IMR-90 (cell line): Measurements from ENCODE around the gene CA7. TPM values are rescaled to one million over a fixed set of nuclear protein-coding genes. Genes with fewer than 3 reads are reported as not detected.

Experiments used
- ATAC-seq: fragments of 200-7000 bp; cut with Tn5 transposase; 2 replicates; pipeline ENCODE4 v1.9.1; 2020; ENCODE audit warnings: low read depth, mild to moderate bottlenecking, moderate library complexity
- BruUV-seq: library from RNA; stranded (reverse); fragments of 400-500 nt; replicated peaks from 2 replicates; lab custom pipeline; 2021; lab: Mats Ljungman, UMichigan
- CTCF ChIA-PET: fragments of 300-600 bp; formaldehyde crosslinking; extraction: SDS; loops from one replicate; lab custom pipeline; 2021; ENCODE audit warnings: antibody characterized with exemption; lab: Yijun Ruan, JAX
- POLR2A ChIA-PET: fragments of 300-600 bp; sonication (Branson Sonifier 250); formaldehyde crosslinking; loops from one replicate; lab custom pipeline; 2022; ENCODE audit warnings: antibody characterized with exemption; ENCODE audit not compliant: unreplicated experiment; lab: Charles Lee
- DNase-seq: peaks from one replicate; pipeline ENCODE4 v3.0.0; 2013
- H2AFZ ChIP-seq: replicated peaks from 2 replicates; pipeline ENCODE3; 2013; ENCODE audit warnings: low read length, mild to moderate bottlenecking; ENCODE audit not compliant: poor library complexity
- H2AK5ac ChIP-seq: 2 replicates; pipeline ENCODE4 v1.6.1; 2013; ENCODE audit warnings: low read depth, low read length, inconsistent platforms
- H2AK9ac ChIP-seq: replicated peaks from 2 replicates; pipeline ENCODE3; 2013; ENCODE audit warnings: mild to moderate bottlenecking, low read depth, low read length, moderate library complexity; ENCODE audit not compliant: poor library complexity
- H2BK120ac ChIP-seq: 2 replicates; pipeline ENCODE4 v1.6.1; 2013; ENCODE audit warnings: low read depth, low read length, inconsistent platforms
- H2BK15ac ChIP-seq: 3 replicates; pipeline ENCODE4 v1.6.1; 2013; ENCODE audit warnings: low read depth, low read length, inconsistent platforms
- H2BK20ac ChIP-seq: 2 replicates; pipeline ENCODE4 v1.6.1; 2013; ENCODE audit warnings: low read depth, mild to moderate bottlenecking, inconsistent platforms, low read length, moderate library complexity
- H2BK5ac ChIP-seq: 2 replicates; pipeline ENCODE4 v1.6.1; 2013; ENCODE audit warnings: mild to moderate bottlenecking, low read depth, low read length, inconsistent platforms; ENCODE audit not compliant: poor library complexity, severe bottlenecking
- H3K14ac ChIP-seq: replicated peaks from 2 replicates; pipeline ENCODE4 v1.6.1; 2013; ENCODE audit warnings: low read depth, low read length, inconsistent platforms
- H3K18ac ChIP-seq: 2 replicates; pipeline ENCODE4 v1.6.1; 2013; ENCODE audit warnings: low read depth, low read length, control low read depth
- H3K23ac ChIP-seq: 2 replicates; pipeline ENCODE4 v1.6.1; 2013; ENCODE audit warnings: low read depth, low read length, inconsistent platforms
- H3K27ac ChIP-seq: 2 replicates; pipeline ENCODE4 v1.5.1; 2013; ENCODE audit warnings: mild to moderate bottlenecking, control low read depth, low read length; ENCODE audit not compliant: insufficient read depth
- H3K27me3 ChIP-seq: 2 replicates; pipeline ENCODE4 v1.6.1; 2013; ENCODE audit warnings: low read length; ENCODE audit not compliant: control insufficient read depth, insufficient read depth
- H3K36me3 ChIP-seq: 2 replicates; pipeline ENCODE4 v1.6.1; 2013; ENCODE audit warnings: low read length, mixed read lengths; ENCODE audit not compliant: control insufficient read depth, insufficient read depth
- H3K4ac ChIP-seq: 2 replicates; pipeline ENCODE4 v1.6.1; 2013; ENCODE audit warnings: low read depth, low read length, inconsistent platforms
- H3K4me1 ChIP-seq: 2 replicates; pipeline ENCODE4 v1.6.1; 2013; ENCODE audit warnings: low read length, mixed read lengths; ENCODE audit not compliant: control insufficient read depth, insufficient read depth
- H3K4me2 ChIP-seq: 2 replicates; pipeline ENCODE4 v1.6.1; 2013; ENCODE audit warnings: low read depth, mild to moderate bottlenecking, control low read depth, low read length, moderate library complexity
- H3K4me3 ChIP-seq: 2 replicates; pipeline ENCODE4 v1.5.1; 2013; ENCODE audit warnings: low read depth, mild to moderate bottlenecking, control low read depth, low read length, moderate library complexity; ENCODE audit not compliant: insufficient read depth
- H3K56ac ChIP-seq: 2 replicates; pipeline ENCODE4 v1.6.1; 2013; ENCODE audit warnings: low read length, inconsistent platforms; ENCODE audit not compliant: insufficient read depth; ENCODE audit errors: extremely low read depth
- H3K79me1 ChIP-seq, 2 experiments: 2 replicates each; pipeline ENCODE4 v1.6.1; 2013; ENCODE audit warnings: low read length in 2 of 2, inconsistent platforms in 1 of 2, low read depth in 1 of 2
- H3K9ac ChIP-seq: 2 replicates; pipeline ENCODE4 v1.6.1; 2013; ENCODE audit warnings: low read depth, low read length, control low read depth
- H3K9me1 ChIP-seq: 2 replicates; pipeline ENCODE4 v1.6.1; 2013; ENCODE audit warnings: low read length, inconsistent platforms; ENCODE audit not compliant: insufficient read depth
- H3K9me3 ChIP-seq: 2 replicates; pipeline ENCODE4 v1.6.1; 2013; ENCODE audit warnings: low read length; ENCODE audit not compliant: control insufficient read depth, insufficient read depth
- H4K20me1 ChIP-seq: 2 replicates; pipeline ENCODE4 v1.6.1; 2013; ENCODE audit warnings: low read length, inconsistent platforms; ENCODE audit not compliant: insufficient read depth
- H4K5ac ChIP-seq: 2 replicates; pipeline ENCODE4 v1.6.1; 2013; ENCODE audit warnings: mild to moderate bottlenecking, low read depth, low read length, control low read depth
- H4K8ac ChIP-seq, 2 experiments: 2 replicates each; pipeline ENCODE4 v1.6.1; 2013; ENCODE audit warnings: low read depth in 2 of 2, low read length in 2 of 2, control low read depth in 1 of 2, inconsistent platforms in 1 of 2
- H4K91ac ChIP-seq: 2 replicates; pipeline ENCODE4 v1.6.1; 2013; ENCODE audit warnings: low read depth, low read length, inconsistent platforms; ENCODE audit not compliant: insufficient read depth
- BHLHE40 ChIP-seq: fragments of 150-350 bp; IDR thresholded peaks from 2 replicates; pipeline ENCODE4 v1.6.1; 2016; ENCODE audit warnings: mild to moderate bottlenecking, low read depth, low read length
- CEBPB ChIP-seq: IDR thresholded peaks from 2 replicates; pipeline ENCODE4 v1.6.1; 2012; ENCODE audit warnings: low read depth, low read length, improper control_type of control experiment
- CHD1 ChIP-seq: IDR thresholded peaks from 2 replicates; pipeline ENCODE4 v1.6.1; 2012; ENCODE audit warnings: low read depth, low read length, improper control_type of control experiment
- FOS ChIP-seq: fragments of 150-350 bp; IDR thresholded peaks from 2 replicates; pipeline ENCODE4 v1.6.1; 2016; ENCODE audit warnings: low read depth, low read length
- MAFK ChIP-seq: IDR thresholded peaks from 2 replicates; pipeline ENCODE4 v1.6.1; 2012; ENCODE audit warnings: low read depth, low read length, improper control_type of control experiment
- MAZ ChIP-seq: IDR thresholded peaks from 2 replicates; pipeline ENCODE4 v1.6.1; 2012; ENCODE audit warnings: low read depth, mild to moderate bottlenecking, low read length, improper control_type of control experiment, moderate library complexity, borderline replicate concordance
- MXI1 ChIP-seq: IDR thresholded peaks from 2 replicates; pipeline ENCODE4 v1.6.1; 2012; ENCODE audit warnings: low read depth, mild to moderate bottlenecking, low read length, moderate library complexity, borderline replicate concordance
- NFE2L2 ChIP-seq: fragments of 150-350 bp; IDR thresholded peaks from 2 replicates; pipeline ENCODE4 v1.6.1; 2016; ENCODE audit warnings: low read depth, mild to moderate bottlenecking, low read length
- POLR2A ChIP-seq: IDR thresholded peaks from 2 replicates; pipeline ENCODE4 v1.6.1; 2012; ENCODE audit warnings: mild to moderate bottlenecking, low read depth, low read length
- RAD21 ChIP-seq: IDR thresholded peaks from 2 replicates; pipeline ENCODE4 v1.6.1; 2012; ENCODE audit warnings: low read length, improper control_type of control experiment
- RCOR1 ChIP-seq: IDR thresholded peaks from 2 replicates; pipeline ENCODE4 v1.6.1; 2012; ENCODE audit warnings: mild to moderate bottlenecking, low read length, improper control_type of control experiment; ENCODE audit not compliant: insufficient replicate concordance
- RFX5 ChIP-seq: IDR thresholded peaks from 2 replicates; pipeline ENCODE4 v1.8.0; 2012; ENCODE audit warnings: low read depth, mild to moderate bottlenecking, low read length, moderate library complexity
- SMC3 ChIP-seq: fragments of 150-350 bp; IDR thresholded peaks from 2 replicates; pipeline ENCODE4 v1.6.1; 2016; ENCODE audit warnings: low read depth, mild to moderate bottlenecking, antibody characterized with exemption, low read length, moderate library complexity
- WGBS, 2 experiments: methylation state at CpG; one replicate each; pipeline versions ENCODE4 v1.1.5 to v1.1.7; 2013; ENCODE audit warnings: missing lambda C conversion rate in 2 of 2; ENCODE audit not compliant: insufficient read length in 1 of 2; ENCODE audit errors: extremely low coverage in 2 of 2; 5-methylcytosine and 5-hydroxymethylcytosine counted together
- dilution Hi-C: fragments of 300-500 bp; cut with HindIII; formaldehyde crosslinking; loops from one replicate; pipeline ENCODE4 v1.14.3; 2018; ENCODE audit warnings: low sequenced_read_pairs; ENCODE audit not compliant: unreplicated experiment
- in situ Hi-C: fragments of 300-500 bp; cut with MboI; formaldehyde crosslinking; loops from 3 replicates; pipeline ENCODE4 v1.14.3; 2019; ENCODE audit warnings: low sequenced_read_pairs, inconsistent platforms, mixed read lengths
- intact Hi-C: fragments of 100-400 bp; cut with micrococcal nuclease; formaldehyde crosslinking; loops from 2 replicates; pipeline ENCODE4 v1.10.0; 2022
- polyA plus RNA-seq, 3 experiments: library from polyadenylated mRNA; depleted of rRNA; stranded (reverse); fragments of >200 nt; gene quantifications; 2 replicates each; pipeline ENCODE4 v1.2.3, GENCODE V29; 2012; ENCODE audit warnings: low replicate concordance in 1 of 3
- total RNA-seq: library from RNA; depleted of rRNA; stranded (reverse); fragments of >200 nt; gene quantifications from 2 replicates; pipeline ENCODE4 v1.2.3, GENCODE V29; 2012
- TF ChIP-seq, protein P1 (sequence below): fragments of 150-350 bp; IDR thresholded peaks from 2 replicates; pipeline ENCODE4 v1.6.1; 2016; ENCODE audit warnings: low read depth, mild to moderate bottlenecking, low read length, moderate library complexity, borderline replicate concordance
- TF ChIP-seq, protein P2 (sequence below): fragments of 150-350 bp; IDR thresholded peaks from 2 replicates; pipeline ENCODE4 v1.6.1; 2017; ENCODE audit warnings: mild to moderate bottlenecking, antibody characterized with exemption, low read length, low read depth
- TF ChIP-seq, protein P3 (sequence below): conservative IDR thresholded peaks from 2 replicates; pipeline ENCODE4 v1.5.1; 2012; ENCODE audit warnings: mild to moderate bottlenecking, low read depth, low read length, improper control_type of control experiment

The CA7 gene
- total and polyA plus RNA-seq, 2 of the 4 experiments (the other 2 are of a cell fraction), result not detected

- intact Hi-C loops (no loop called here), in situ Hi-C loops (no loop called here), dilution Hi-C loops (no loop called here)
- Histone ChIP-seq H2BK15ac (no peak overlapping the region), H3K14ac (no peak overlapping the region), H3K4ac (no peak overlapping the region), H4K5ac (no peak overlapping the region), H3K9ac (no peak overlapping the region), H3K4me2 (no peak overlapping the region), H3K79me1 (peaks cover 15 to 50% of the 10 kb centered on the region in 2 experiments), H4K20me1 (peaks cover 10% of the 10 kb centered on the region; the same call in 1 of the 2 replicates), H3K56ac (no peak overlapping the region), H2BK5ac (no peak overlapping the region), H2AFZ (no peak overlapping the region), H3K4me3 (no peak overlapping the region), H3K9me3 (no peaks in the 10 kb centered on the region), H3K9me1 (peaks cover 17% of the 10 kb centered on the region), H3K27me3 (no peaks in the 10 kb centered on the region), H4K91ac (no peak overlapping the region), H2BK20ac (no peak overlapping the region), H3K18ac (no peak overlapping the region), H3K36me3 (peaks cover 14% of the 10 kb centered on the region), H3K4me1 (peaks cover 19% of the 10 kb centered on the region), H2BK120ac (no peak overlapping the region), H2AK5ac (no peak overlapping the region), H2AK9ac (no peak overlapping the region), H4K8ac (no peak overlapping the region), H3K23ac (no peak overlapping the region), H3K27ac (no peak overlapping the region)
- TF ChIP-seq, protein P1, sequence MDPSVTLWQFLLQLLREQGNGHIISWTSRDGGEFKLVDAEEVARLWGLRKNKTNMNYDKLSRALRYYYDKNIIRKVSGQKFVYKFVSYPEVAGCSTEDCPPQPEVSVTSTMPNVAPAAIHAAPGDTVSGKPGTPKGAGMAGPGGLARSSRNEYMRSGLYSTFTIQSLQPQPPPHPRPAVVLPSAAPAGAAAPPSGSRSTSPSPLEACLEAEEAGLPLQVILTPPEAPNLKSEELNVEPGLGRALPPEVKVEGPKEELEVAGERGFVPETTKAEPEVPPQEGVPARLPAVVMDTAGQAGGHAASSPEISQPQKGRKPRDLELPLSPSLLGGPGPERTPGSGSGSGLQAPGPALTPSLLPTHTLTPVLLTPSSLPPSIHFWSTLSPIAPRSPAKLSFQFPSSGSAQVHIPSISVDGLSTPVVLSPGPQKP, result no peak
- TF ChIP-seq SMC3 (no peak), RAD21 (no peak), POLR2A (no peak), RCOR1 (no peak), RFX5 (no peak), CEBPB (no peak), NFE2L2 (no peak), MAFK (no peak), FOS (no peak), MAZ (no peak), CHD1 (no peak), MXI1 (no peak), BHLHE40 (no peak)
- TF ChIP-seq, protein P2, sequence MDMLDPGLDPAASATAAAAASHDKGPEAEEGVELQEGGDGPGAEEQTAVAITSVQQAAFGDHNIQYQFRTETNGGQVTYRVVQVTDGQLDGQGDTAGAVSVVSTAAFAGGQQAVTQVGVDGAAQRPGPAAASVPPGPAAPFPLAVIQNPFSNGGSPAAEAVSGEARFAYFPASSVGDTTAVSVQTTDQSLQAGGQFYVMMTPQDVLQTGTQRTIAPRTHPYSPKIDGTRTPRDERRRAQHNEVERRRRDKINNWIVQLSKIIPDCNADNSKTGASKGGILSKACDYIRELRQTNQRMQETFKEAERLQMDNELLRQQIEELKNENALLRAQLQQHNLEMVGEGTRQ, result no peak
- TF ChIP-seq, protein P3, sequence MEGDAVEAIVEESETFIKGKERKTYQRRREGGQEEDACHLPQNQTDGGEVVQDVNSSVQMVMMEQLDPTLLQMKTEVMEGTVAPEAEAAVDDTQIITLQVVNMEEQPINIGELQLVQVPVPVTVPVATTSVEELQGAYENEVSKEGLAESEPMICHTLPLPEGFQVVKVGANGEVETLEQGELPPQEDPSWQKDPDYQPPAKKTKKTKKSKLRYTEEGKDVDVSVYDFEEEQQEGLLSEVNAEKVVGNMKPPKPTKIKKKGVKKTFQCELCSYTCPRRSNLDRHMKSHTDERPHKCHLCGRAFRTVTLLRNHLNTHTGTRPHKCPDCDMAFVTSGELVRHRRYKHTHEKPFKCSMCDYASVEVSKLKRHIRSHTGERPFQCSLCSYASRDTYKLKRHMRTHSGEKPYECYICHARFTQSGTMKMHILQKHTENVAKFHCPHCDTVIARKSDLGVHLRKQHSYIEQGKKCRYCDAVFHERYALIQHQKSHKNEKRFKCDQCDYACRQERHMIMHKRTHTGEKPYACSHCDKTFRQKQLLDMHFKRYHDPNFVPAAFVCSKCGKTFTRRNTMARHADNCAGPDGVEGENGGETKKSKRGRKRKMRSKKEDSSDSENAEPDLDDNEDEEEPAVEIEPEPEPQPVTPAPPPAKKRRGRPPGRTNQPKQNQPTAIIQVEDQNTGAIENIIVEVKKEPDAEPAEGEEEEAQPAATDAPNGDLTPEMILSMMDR, result no peak
- DNase-seq, result no peak
- WGBS, 2 experiments, result no CpG with 5 or more reads among the region's 3 CpGs
- no TSS peak for BruUV-seq
- ATAC-seq, result no peak
- POLR2A ChIA-PET, result interaction anchor here (0.6 to 0.8 kb wide), 2 partner anchors 10 to 18 kb away, joined by 3 to 4 read pairs; no protein-coding TSS in a partner anchor
- CTCF ChIA-PET, result interaction anchor here (1.0 to 1.5 kb wide), 2 partner anchors 10 to 52 kb away, joined by 3 to 4 read pairs; partner anchors contain the start of gene NAE1
Observed at GRCh38 chr16:66882702-66883101, 38.5 kb downstream of the CA7 start.
